CD14-positive monocyte (primary cell): ENCODE data around the gene ABI3. TPM values are rescaled to one million over a fixed set of nuclear protein-coding genes. Genes with fewer than 3 reads are reported as not detected.

Experiments
- DNase-seq, 3 donors: peaks; one replicate each; pipeline ENCODE4 v3.0.0-alpha.2; 2011 to 2022
- H2AFZ ChIP-seq: 2 replicates; pipeline ENCODE4 v1.6.0; 2012; ENCODE audit warnings: mild to moderate bottlenecking, low read depth, low read length, inconsistent platforms; ENCODE audit not compliant: insufficient read depth, poor library complexity, severe bottlenecking
- H3K27ac ChIP-seq, 2 donors: 1 replicate in 1 of 2; 2 replicates in 1 of 2; pipeline ENCODE4 v1.5.1; 2012 to 2013; ENCODE audit warnings: low read length in 2 of 2, control low read depth in 1 of 2, inconsistent platforms in 1 of 2, low read depth in 1 of 2, mild to moderate bottlenecking in 1 of 2
- H3K27me3 ChIP-seq, 2 donors: one replicate each; pipeline versions ENCODE4 v1.6.0 to v1.6.1; 2011 to 2013; ENCODE audit warnings: low read length in 2 of 2; ENCODE audit not compliant: control insufficient read depth in 2 of 2, insufficient read depth in 2 of 2
- H3K36me3 ChIP-seq, 2 donors: replicated peaks in 1 of 2; 1 replicate in 1 of 2; 2 replicates in 1 of 2; pipeline versions ENCODE4 v1.5.1 to v1.6.1; 2012 to 2013; ENCODE audit warnings: low read length in 2 of 2, control low read depth in 1 of 2, inconsistent platforms in 1 of 2, mild to moderate bottlenecking in 1 of 2; ENCODE audit not compliant: insufficient read depth in 2 of 2, control insufficient read depth in 1 of 2
- H3K4me1 ChIP-seq, 2 donors: 1 replicate in 1 of 2; 2 replicates in 1 of 2; pipeline versions ENCODE4 v1.5.1 to v1.6.1; 2012 to 2013; ENCODE audit warnings: low read length in 2 of 2, control low read depth in 1 of 2, inconsistent platforms in 1 of 2, mild to moderate bottlenecking in 1 of 2, moderate library complexity in 1 of 2; ENCODE audit not compliant: insufficient read depth in 2 of 2, control insufficient read depth in 1 of 2
- H3K4me2 ChIP-seq: replicated peaks from 2 replicates; pipeline ENCODE3; 2012; ENCODE audit warnings: low read length, moderate library complexity, mild to moderate bottlenecking; ENCODE audit not compliant: poor library complexity, severe bottlenecking; ENCODE audit errors: extremely low read depth
- H3K4me3 ChIP-seq, 3 experiments: fragments of 200-600 bp in 1 of 3; sonication (generic) in 1 of 3; replicated peaks in 1 of 3; 1 replicate in 2 of 3; 2 replicates in 1 of 3; pipeline ENCODE4 v1.5.1; 2011 to 2013; ENCODE audit warnings: low read length in 3 of 3, mild to moderate bottlenecking in 3 of 3, control low read depth in 2 of 3, low read depth in 2 of 3, inconsistent platforms in 1 of 3, moderate library complexity in 1 of 3
- H3K79me2 ChIP-seq: 2 replicates; pipeline ENCODE4 v1.6.0; 2012; ENCODE audit warnings: mild to moderate bottlenecking, control low read depth, inconsistent platforms, low read length, moderate library complexity; ENCODE audit not compliant: insufficient read depth
- H3K9ac ChIP-seq: 2 replicates; pipeline ENCODE4 v1.6.0; 2017; ENCODE audit warnings: low read length, mild to moderate bottlenecking; ENCODE audit not compliant: insufficient read depth, poor library complexity, severe bottlenecking
- H3K9me3 ChIP-seq, 2 donors: replicated peaks in 1 of 2; 1 replicate in 1 of 2; 2 replicates in 1 of 2; pipeline versions ENCODE4 v1.5.1 to v1.6.1; 2012 to 2013; ENCODE audit warnings: low read length in 2 of 2, control low read depth in 1 of 2; ENCODE audit not compliant: control insufficient read depth in 1 of 2, insufficient read depth in 1 of 2
- H4K20me1 ChIP-seq: 2 replicates; pipeline ENCODE4 v1.6.0; 2012; ENCODE audit warnings: mild to moderate bottlenecking, low read length, control low read depth, moderate library complexity; ENCODE audit not compliant: insufficient read depth
- H3K27ac Mint-ChIP-seq, 7 donors: one replicate each; pipeline ENCODE4 v1.8.0; 2020; ENCODE audit warnings: mild to moderate bottlenecking in 7 of 7, mixed read lengths in 7 of 7, moderate library complexity in 6 of 7, inconsistent platforms in 2 of 7
- H3K27me3 Mint-ChIP-seq, 3 donors: one replicate each; pipeline ENCODE4 v1.8.0; 2021 to 2022; ENCODE audit warnings: low read depth in 3 of 3, mild to moderate bottlenecking in 3 of 3, mixed read lengths in 3 of 3, moderate library complexity in 3 of 3, inconsistent platforms in 1 of 3
- H3K36me3 Mint-ChIP-seq, 2 donors: one replicate each; pipeline ENCODE4 v1.8.0; 2020; ENCODE audit warnings: mixed read lengths in 2 of 2, inconsistent platforms in 1 of 2, mild to moderate bottlenecking in 1 of 2
- H3K4me1 Mint-ChIP-seq: one replicate; pipeline ENCODE4 v1.8.0; 2020; ENCODE audit warnings: mild to moderate bottlenecking, mixed read lengths
- H3K4me3 Mint-ChIP-seq, 2 donors: one replicate each; pipeline ENCODE4 v1.8.0; 2020; ENCODE audit warnings: mild to moderate bottlenecking in 2 of 2, mixed read lengths in 2 of 2, moderate library complexity in 1 of 2
- H3K9me3 Mint-ChIP-seq, 7 donors: one replicate each; pipeline ENCODE4 v1.8.0; 2020 to 2022; ENCODE audit warnings: mixed read lengths in 7 of 7, mild to moderate bottlenecking in 6 of 7, moderate library complexity in 6 of 7, inconsistent platforms in 2 of 7
- CTCF ChIP-seq: fragments of 200-600 bp; IDR thresholded peaks from one replicate; pipeline ENCODE4 v1.8.0; 2022; ENCODE audit warnings: antibody characterized with exemption, mild to moderate bottlenecking
- WGBS: methylation state at CpG from one replicate; pipeline ENCODE4 v1.1.5; 2013; ENCODE audit warnings: missing lambda C conversion rate; ENCODE audit not compliant: insufficient coverage; 5-methylcytosine and 5-hydroxymethylcytosine counted together
- intact Hi-C, 2 donors: fragments of 100-400 bp; cut with micrococcal nuclease; formaldehyde crosslinking; loops; one replicate each; pipeline versions ENCODE4 v1.15.0 to v1.15.1; 2023
- polyA plus RNA-seq, 3 donors: library from polyadenylated mRNA; depleted of rRNA in 1 of 3; unstranded in 2 of 3; stranded (reverse) in 1 of 3; fragments of 300-500 nt in 2 of 3; fragments of >200 nt in 1 of 3; fragmentation: Illumina TruSeq in 2 of 3; gene quantifications; 1 replicate in 2 of 3; 2 replicates in 1 of 3; pipeline ENCODE4 v1.2.3, GENCODE V29; 2012 to 2021

Gene ABI3
- polyA plus RNA-seq, 3 donors = 43.2 to 90.6 (median 73.2) TPM

GRCh38 chr17:49213399-49213798 lies 2.9 kb downstream of the ABI3 start:
- H3K27ac Mint-ChIP-seq = peak overlapping the region in 5 of 7 donors; percentile 38 to 99 (median 76)
- 95% methylated on average over 4 of the region's 5 CpGs for WGBS
- peaks cover 25 to 31% of the 10 kb centered on the region in 2 donors for H3K36me3 Mint-ChIP-seq
- H3K4me3 ChIP-seq = peak overlapping the region; percentile 53 to 72 (median 57)
- H3K36me3 ChIP-seq = no peaks in the 10 kb centered on the region
- peaks cover 0 to 6% (median 0%) of the 10 kb centered on the region in 3 donors for H3K27me3 Mint-ChIP-seq
- H3K4me1 Mint-ChIP-seq = peaks cover 93% of the 10 kb centered on the region
- H3K27me3 ChIP-seq = no peaks in the 10 kb centered on the region
- H4K20me1 ChIP-seq = peaks cover 17% of the 10 kb centered on the region
- H3K4me3 Mint-ChIP-seq = peak overlapping the region; percentile 82 to 84
- H3K27ac ChIP-seq = peak overlapping the region in 1 of 2 donors; percentile 49
- H2AFZ ChIP-seq = no peak overlapping the region
- no peaks in the 10 kb centered on the region for H3K9me3 ChIP-seq
- no peak overlapping the region for H3K9ac ChIP-seq
- intact Hi-C loops = no loop called here
- no peak for DNase-seq
- no peak for TF ChIP-seq CTCF
- H3K79me2 ChIP-seq = peaks cover 43% of the 10 kb centered on the region
- peaks cover 95 to 98% of the 10 kb centered on the region in 2 donors for H3K4me1 ChIP-seq
- H3K4me2 ChIP-seq = peak overlapping the region; percentile 67
- H3K9me3 Mint-ChIP-seq = peaks cover 0 to 2% (median 0%) of the 10 kb centered on the region in 7 donors

GRCh38 chr17:49213847-49214246 lies 3.3 kb downstream of the ABI3 start:
- Histone ChIP-seq H3K4me3 (peak overlapping the region; percentile 53 to 72 (median 57)), H3K9ac (no peak overlapping the region), H3K36me3 (no peaks in the 10 kb centered on the region), H3K4me1 (peaks cover 97 to 100% of the 10 kb centered on the region in 2 donors), H3K4me2 (peak overlapping the region; percentile 67), H3K27me3 (no peaks in the 10 kb centered on the region), H3K27ac (peak overlapping the region in 1 of 2 donors; percentile 49), H3K9me3 (no peaks in the 10 kb centered on the region), H2AFZ (no peak overlapping the region), H3K79me2 (peaks cover 43% of the 10 kb centered on the region), H4K20me1 (peaks cover 17% of the 10 kb centered on the region)
- H3K9me3 Mint-ChIP-seq = peaks cover 0 to 2% (median 0%) of the 10 kb centered on the region in 7 donors
- TF ChIP-seq CTCF = no peak
- intact Hi-C loops = no loop called here
- peak overlapping the region; percentile 63 to 84 for H3K4me3 Mint-ChIP-seq
- peak overlapping the region in 5 of 7 donors; percentile 14 to 99 (median 28) for H3K27ac Mint-ChIP-seq
- H3K36me3 Mint-ChIP-seq = peaks cover 26 to 32% of the 10 kb centered on the region in 2 donors
- WGBS = 100% methylated on average over 2 of the region's 2 CpGs
- peaks cover 93% of the 10 kb centered on the region for H3K4me1 Mint-ChIP-seq
- no peak for DNase-seq
- H3K27me3 Mint-ChIP-seq = peaks cover 0 to 6% (median 0%) of the 10 kb centered on the region in 3 donors
